CD14-positive monocyte (primary cell): ENCODE measurements around the gene LOC128125822.

Experiments used
- DNase-seq, 3 donors: peaks; one replicate each; pipeline ENCODE4 v3.0.0-alpha.2; 2011 to 2022
- H2AFZ ChIP-seq: 2 replicates; pipeline ENCODE4 v1.6.0; 2012; ENCODE audit warnings: mild to moderate bottlenecking, low read depth, low read length, inconsistent platforms; ENCODE audit not compliant: insufficient read depth, poor library complexity, severe bottlenecking
- H3K27ac ChIP-seq, 2 donors: 1 replicate in 1 of 2; 2 replicates in 1 of 2; pipeline ENCODE4 v1.5.1; 2012 to 2013; ENCODE audit warnings: low read length in 2 of 2, control low read depth in 1 of 2, inconsistent platforms in 1 of 2, low read depth in 1 of 2, mild to moderate bottlenecking in 1 of 2
- H3K27me3 ChIP-seq, 2 donors: one replicate each; pipeline versions ENCODE4 v1.6.0 to v1.6.1; 2011 to 2013; ENCODE audit warnings: low read length in 2 of 2; ENCODE audit not compliant: control insufficient read depth in 2 of 2, insufficient read depth in 2 of 2
- H3K36me3 ChIP-seq, 2 donors: replicated peaks in 1 of 2; 1 replicate in 1 of 2; 2 replicates in 1 of 2; pipeline versions ENCODE4 v1.5.1 to v1.6.1; 2012 to 2013; ENCODE audit warnings: low read length in 2 of 2, control low read depth in 1 of 2, inconsistent platforms in 1 of 2, mild to moderate bottlenecking in 1 of 2; ENCODE audit not compliant: insufficient read depth in 2 of 2, control insufficient read depth in 1 of 2
- H3K4me1 ChIP-seq, 2 donors: 1 replicate in 1 of 2; 2 replicates in 1 of 2; pipeline versions ENCODE4 v1.5.1 to v1.6.1; 2012 to 2013; ENCODE audit warnings: low read length in 2 of 2, control low read depth in 1 of 2, inconsistent platforms in 1 of 2, mild to moderate bottlenecking in 1 of 2, moderate library complexity in 1 of 2; ENCODE audit not compliant: insufficient read depth in 2 of 2, control insufficient read depth in 1 of 2
- H3K4me2 ChIP-seq: replicated peaks from 2 replicates; pipeline ENCODE3; 2012; ENCODE audit warnings: low read length, moderate library complexity, mild to moderate bottlenecking; ENCODE audit not compliant: poor library complexity, severe bottlenecking; ENCODE audit errors: extremely low read depth
- H3K4me3 ChIP-seq, 3 experiments: fragments of 200-600 bp in 1 of 3; sonication (generic) in 1 of 3; replicated peaks in 1 of 3; 1 replicate in 2 of 3; 2 replicates in 1 of 3; pipeline ENCODE4 v1.5.1; 2011 to 2013; ENCODE audit warnings: low read length in 3 of 3, mild to moderate bottlenecking in 3 of 3, control low read depth in 2 of 3, low read depth in 2 of 3, inconsistent platforms in 1 of 3, moderate library complexity in 1 of 3
- H3K79me2 ChIP-seq: 2 replicates; pipeline ENCODE4 v1.6.0; 2012; ENCODE audit warnings: mild to moderate bottlenecking, control low read depth, inconsistent platforms, low read length, moderate library complexity; ENCODE audit not compliant: insufficient read depth
- H3K9ac ChIP-seq: 2 replicates; pipeline ENCODE4 v1.6.0; 2017; ENCODE audit warnings: low read length, mild to moderate bottlenecking; ENCODE audit not compliant: insufficient read depth, poor library complexity, severe bottlenecking
- H3K9me3 ChIP-seq, 2 donors: replicated peaks in 1 of 2; 1 replicate in 1 of 2; 2 replicates in 1 of 2; pipeline versions ENCODE4 v1.5.1 to v1.6.1; 2012 to 2013; ENCODE audit warnings: low read length in 2 of 2, control low read depth in 1 of 2; ENCODE audit not compliant: control insufficient read depth in 1 of 2, insufficient read depth in 1 of 2
- H4K20me1 ChIP-seq: 2 replicates; pipeline ENCODE4 v1.6.0; 2012; ENCODE audit warnings: mild to moderate bottlenecking, low read length, control low read depth, moderate library complexity; ENCODE audit not compliant: insufficient read depth
- H3K27ac Mint-ChIP-seq, 7 donors: one replicate each; pipeline ENCODE4 v1.8.0; 2020; ENCODE audit warnings: mild to moderate bottlenecking in 7 of 7, mixed read lengths in 7 of 7, moderate library complexity in 6 of 7, inconsistent platforms in 2 of 7
- H3K27me3 Mint-ChIP-seq, 3 donors: one replicate each; pipeline ENCODE4 v1.8.0; 2021 to 2022; ENCODE audit warnings: low read depth in 3 of 3, mild to moderate bottlenecking in 3 of 3, mixed read lengths in 3 of 3, moderate library complexity in 3 of 3, inconsistent platforms in 1 of 3
- H3K36me3 Mint-ChIP-seq, 2 donors: one replicate each; pipeline ENCODE4 v1.8.0; 2020; ENCODE audit warnings: mixed read lengths in 2 of 2, inconsistent platforms in 1 of 2, mild to moderate bottlenecking in 1 of 2
- H3K4me1 Mint-ChIP-seq: one replicate; pipeline ENCODE4 v1.8.0; 2020; ENCODE audit warnings: mild to moderate bottlenecking, mixed read lengths
- H3K4me3 Mint-ChIP-seq, 2 donors: one replicate each; pipeline ENCODE4 v1.8.0; 2020; ENCODE audit warnings: mild to moderate bottlenecking in 2 of 2, mixed read lengths in 2 of 2, moderate library complexity in 1 of 2
- H3K9me3 Mint-ChIP-seq, 7 donors: one replicate each; pipeline ENCODE4 v1.8.0; 2020 to 2022; ENCODE audit warnings: mixed read lengths in 7 of 7, mild to moderate bottlenecking in 6 of 7, moderate library complexity in 6 of 7, inconsistent platforms in 2 of 7
- WGBS: methylation state at CpG from one replicate; pipeline ENCODE4 v1.1.5; 2013; ENCODE audit warnings: missing lambda C conversion rate; ENCODE audit not compliant: insufficient coverage; 5-methylcytosine and 5-hydroxymethylcytosine counted together
- intact Hi-C, 2 donors: fragments of 100-400 bp; cut with micrococcal nuclease; formaldehyde crosslinking; loops; one replicate each; pipeline versions ENCODE4 v1.15.0 to v1.15.1; 2023
- TF ChIP-seq, protein P1 (sequence below): fragments of 200-600 bp; IDR thresholded peaks from one replicate; pipeline ENCODE4 v1.8.0; 2022; ENCODE audit warnings: antibody characterized with exemption, mild to moderate bottlenecking

LOC128125822 gene

DNA sequence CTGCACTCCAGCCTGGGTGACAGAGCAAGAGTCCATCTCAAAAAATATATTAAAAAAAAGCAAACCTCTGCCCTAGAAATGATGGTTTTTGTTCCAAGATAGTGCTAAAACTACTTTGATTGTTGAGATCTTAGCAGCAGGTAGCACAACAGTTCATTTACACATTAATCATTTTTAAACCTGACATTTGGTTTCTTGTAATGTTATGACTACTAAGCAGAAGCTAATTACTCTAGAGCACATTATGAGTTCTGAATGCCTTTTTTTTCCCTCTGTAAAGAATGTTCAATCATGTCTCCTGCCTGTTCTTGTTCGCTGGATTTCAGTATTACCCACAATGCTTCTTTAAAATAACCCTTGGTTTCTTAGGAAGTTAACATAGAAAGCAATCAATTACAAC is 38.7 kb downstream of the LOC128125822 start:
- H2AFZ ChIP-seq, result no peak overlapping the region
- H3K4me1 Mint-ChIP-seq, result peaks cover 10% of the 10 kb centered on the region

DNA sequence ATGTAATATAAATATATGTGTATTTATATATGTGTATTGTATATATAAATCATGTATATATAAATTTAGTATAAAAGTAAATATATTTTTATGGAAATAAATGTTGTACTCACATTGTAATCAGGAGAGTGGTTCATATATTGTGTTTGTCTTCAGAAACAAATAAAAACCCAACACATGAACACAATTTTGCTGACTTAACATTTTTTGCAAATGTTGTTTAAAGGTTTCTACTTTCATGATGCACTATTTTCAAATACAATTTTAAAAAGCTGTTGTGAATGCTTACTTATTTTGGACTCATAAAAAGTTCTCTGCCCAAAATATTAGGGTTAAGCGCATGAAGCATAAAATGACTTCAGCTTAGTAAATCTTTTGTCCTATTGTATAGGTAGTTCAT is 39.3 kb downstream of the LOC128125822 start:
- peaks cover 10% of the 10 kb centered on the region for H3K4me1 Mint-ChIP-seq
- intact Hi-C loops, result no loop called here
- H3K36me3 Mint-ChIP-seq, result no peaks in the 10 kb centered on the region
- Histone ChIP-seq H3K4me1 (peaks cover 0 to 6% of the 10 kb centered on the region in 2 donors), H3K4me3 (no peak overlapping the region), H3K9me3 (no peaks in the 10 kb centered on the region), H3K27me3 (no peaks in the 10 kb centered on the region), H3K9ac (no peak overlapping the region), H4K20me1 (no peaks in the 10 kb centered on the region), H2AFZ (no peak overlapping the region), H3K27ac (no peak overlapping the region), H3K36me3 (no peaks in the 10 kb centered on the region), H3K4me2 (no peak overlapping the region), H3K79me2 (no peaks in the 10 kb centered on the region)
- H3K27ac Mint-ChIP-seq, result no peak overlapping the region
- TF ChIP-seq, protein P1, sequence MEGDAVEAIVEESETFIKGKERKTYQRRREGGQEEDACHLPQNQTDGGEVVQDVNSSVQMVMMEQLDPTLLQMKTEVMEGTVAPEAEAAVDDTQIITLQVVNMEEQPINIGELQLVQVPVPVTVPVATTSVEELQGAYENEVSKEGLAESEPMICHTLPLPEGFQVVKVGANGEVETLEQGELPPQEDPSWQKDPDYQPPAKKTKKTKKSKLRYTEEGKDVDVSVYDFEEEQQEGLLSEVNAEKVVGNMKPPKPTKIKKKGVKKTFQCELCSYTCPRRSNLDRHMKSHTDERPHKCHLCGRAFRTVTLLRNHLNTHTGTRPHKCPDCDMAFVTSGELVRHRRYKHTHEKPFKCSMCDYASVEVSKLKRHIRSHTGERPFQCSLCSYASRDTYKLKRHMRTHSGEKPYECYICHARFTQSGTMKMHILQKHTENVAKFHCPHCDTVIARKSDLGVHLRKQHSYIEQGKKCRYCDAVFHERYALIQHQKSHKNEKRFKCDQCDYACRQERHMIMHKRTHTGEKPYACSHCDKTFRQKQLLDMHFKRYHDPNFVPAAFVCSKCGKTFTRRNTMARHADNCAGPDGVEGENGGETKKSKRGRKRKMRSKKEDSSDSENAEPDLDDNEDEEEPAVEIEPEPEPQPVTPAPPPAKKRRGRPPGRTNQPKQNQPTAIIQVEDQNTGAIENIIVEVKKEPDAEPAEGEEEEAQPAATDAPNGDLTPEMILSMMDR, result no peak
- no peak overlapping the region for H3K4me3 Mint-ChIP-seq
- no peak for DNase-seq
- no CpG with 5 or more reads among the region's 1 CpG for WGBS
- peaks cover 0 to 4% (median 0%) of the 10 kb centered on the region in 7 donors for H3K9me3 Mint-ChIP-seq
- peaks cover 0 to 4% (median 2%) of the 10 kb centered on the region in 3 donors for H3K27me3 Mint-ChIP-seq

More for the DNA sequence above, 38.7 kb downstream of the LOC128125822 start:
- H3K9me3 ChIP-seq, result no peaks in the 10 kb centered on the region
- H3K4me2 ChIP-seq, result no peak overlapping the region
- WGBS, result no CpG with 5 or more reads among the region's 1 CpG
- H3K9ac ChIP-seq, result no peak overlapping the region
- no peak overlapping the region for H3K27ac Mint-ChIP-seq
- intact Hi-C loops, result no loop called here
- no peak overlapping the region for H3K4me3 ChIP-seq
- H3K27ac ChIP-seq, result no peak overlapping the region
- no peak for DNase-seq
- H3K79me2 ChIP-seq, result no peaks in the 10 kb centered on the region
- H3K27me3 Mint-ChIP-seq, result peaks cover 0 to 4% (median 2%) of the 10 kb centered on the region in 3 donors
- no peaks in the 10 kb centered on the region for H3K36me3 ChIP-seq
- peaks cover 0 to 4% (median 0%) of the 10 kb centered on the region in 7 donors for H3K9me3 Mint-ChIP-seq
- TF ChIP-seq, protein P1, result no peak
- H4K20me1 ChIP-seq, result no peaks in the 10 kb centered on the region
- H3K4me3 Mint-ChIP-seq, result no peak overlapping the region
- peaks cover 0 to 6% of the 10 kb centered on the region in 2 donors for H3K4me1 ChIP-seq
- H3K27me3 ChIP-seq, result no peaks in the 10 kb centered on the region
- no peaks in the 10 kb centered on the region for H3K36me3 Mint-ChIP-seq
